Fibroblast of lung (primary cell): ENCODE data around the gene PAM16.

Experiments used
- CTCF ChIP-seq, 2 donors: IDR thresholded peaks in 1 of 2; conservative IDR thresholded peaks in 1 of 2; 1 replicate in 1 of 2; 2 replicates in 1 of 2; pipeline ENCODE4 v1.5.1; 2011 to 2012; ENCODE audit warnings: low read length in 2 of 2, control low read depth in 1 of 2, inconsistent platforms in 1 of 2, low read depth in 1 of 2, mild to moderate bottlenecking in 1 of 2
- EZH2 ChIP-seq: IDR thresholded peaks from 2 replicates; pipeline ENCODE4 v1.5.1; 2012; ENCODE audit warnings: low read length, control low read depth, mild to moderate bottlenecking; ENCODE audit errors: missing control alignments

GRCh38 chr16:4347010-4347409, 4.1 kb downstream of the PAM16 start:
- TF ChIP-seq CTCF (conservative IDR thresholded peaks at IDR 0.05 in 1 of 2, IDR thresholded peaks at IDR 0.05 in 1 of 2; ENCODE audit: low read depth in 1 of 2, low read length in 2 of 2), result no peak
- TF ChIP-seq EZH2, result no peak
